HG03460 (cell line): ENCODE results near the gene VPS39.

ENCODE experiments used
- ATAC-seq: cut with Tn5 transposase; IDR thresholded peaks from one replicate; pipeline ENCODE4 v1.9.1; 2021; ENCODE audit not compliant: unreplicated experiment

Gene VPS39

DNA sequence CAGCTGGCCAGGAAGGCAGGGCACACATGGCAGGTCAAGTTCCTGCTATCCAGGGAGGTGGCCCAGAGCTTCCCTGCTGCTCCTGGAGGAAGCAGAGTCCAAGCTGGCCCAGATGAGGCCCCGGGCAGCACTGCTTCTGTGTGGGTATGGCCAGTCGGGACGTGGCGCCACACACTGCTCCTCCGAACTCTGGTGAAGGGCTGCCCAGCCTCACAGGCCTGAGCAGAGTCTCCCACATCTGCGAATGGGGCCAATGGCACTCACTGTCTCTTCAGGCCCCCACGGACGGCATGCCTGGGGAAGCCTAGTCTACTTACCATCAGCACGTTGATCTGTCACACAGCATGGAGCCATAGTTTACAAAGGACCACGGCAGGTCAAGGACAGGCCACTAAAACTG is 49.2 kb downstream of the VPS39 start:
- no peak for ATAC-seq

- no peak for ATAC-seq
Observed at GRCh38 chr15:42157981-42158765, 49.9 kb downstream of the VPS39 start.

DNA sequence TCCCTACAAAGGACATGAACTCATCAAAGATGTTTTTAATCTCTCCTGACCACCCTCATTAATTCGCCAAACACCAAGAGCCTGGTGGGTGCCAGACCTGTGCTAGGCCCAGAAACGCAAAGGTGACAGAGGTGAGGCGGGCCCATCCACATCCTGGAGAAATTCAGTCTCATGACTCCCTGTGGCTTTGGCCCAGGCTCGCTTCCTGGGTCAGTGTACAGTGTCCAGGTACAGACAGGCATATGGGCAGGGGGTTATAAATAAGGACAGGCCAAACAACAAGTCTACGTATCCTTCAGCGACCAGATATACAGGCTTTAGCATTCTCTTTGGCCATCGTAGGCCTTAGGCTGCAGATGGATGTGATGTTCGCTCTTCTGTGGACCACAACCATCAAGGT is 50.7 kb downstream of the VPS39 start:
- no peak for ATAC-seq

GRCh38 chr15:42156243-42156922 is 51.7 kb downstream of the VPS39 start, which contains the start of gene PLA2G4F:
Gene PLA2G4F (minus strand): TSS chr15:42156636. CDS start chr15:42156549, 87 bp downstream.
- no peak for ATAC-seq

DNA sequence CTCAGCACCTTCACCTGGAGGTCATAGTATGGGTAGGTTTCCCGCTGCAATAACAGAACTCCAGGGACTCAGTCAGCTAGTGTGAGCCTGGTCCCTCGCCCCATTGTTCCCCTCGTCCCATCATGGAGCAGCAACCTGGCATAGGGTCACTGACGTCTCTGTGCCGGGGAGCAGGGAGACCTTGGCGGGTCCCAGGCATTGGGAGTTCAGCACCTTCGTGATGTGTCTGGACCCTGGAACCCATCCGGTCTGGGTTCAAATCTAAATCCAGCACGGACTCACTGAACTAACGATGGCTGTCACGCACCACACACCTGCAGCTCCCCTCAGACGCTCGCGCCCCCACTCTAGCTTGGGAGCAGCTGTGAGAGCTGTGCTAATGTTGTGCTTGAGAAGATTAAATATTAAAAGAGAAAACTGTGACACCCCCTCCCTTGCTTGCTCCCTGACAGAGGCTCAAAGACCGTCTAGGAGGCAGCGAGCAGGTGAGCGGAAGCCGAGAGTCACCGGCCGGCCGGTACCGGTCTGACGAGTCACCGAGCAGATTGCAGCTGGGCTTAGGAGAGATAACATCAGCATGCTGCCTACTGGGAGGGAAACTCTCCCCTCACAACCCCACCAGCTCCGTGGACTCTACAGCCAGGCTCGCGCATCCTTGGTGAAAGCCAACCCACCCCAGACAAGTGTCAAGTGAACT is 52.4 kb downstream of the VPS39 start:
- ATAC-seq, result no peak

DNA sequence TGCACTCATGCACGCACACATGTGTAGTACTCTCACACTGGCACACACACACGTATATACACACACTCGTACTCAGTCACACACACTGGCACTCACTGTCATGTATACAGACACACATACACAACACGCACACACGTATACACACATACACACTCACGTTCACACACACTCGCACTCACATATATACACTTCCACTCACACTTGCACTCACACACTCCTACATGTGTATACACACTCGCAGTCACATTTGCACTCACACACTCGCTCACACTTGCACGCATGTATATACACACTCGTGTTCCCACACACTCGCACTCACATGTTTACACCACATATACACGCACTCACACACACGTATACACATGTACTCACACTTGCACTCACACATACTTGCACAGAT is 53.1 kb downstream of the VPS39 start:
- no peak for ATAC-seq

DNA sequence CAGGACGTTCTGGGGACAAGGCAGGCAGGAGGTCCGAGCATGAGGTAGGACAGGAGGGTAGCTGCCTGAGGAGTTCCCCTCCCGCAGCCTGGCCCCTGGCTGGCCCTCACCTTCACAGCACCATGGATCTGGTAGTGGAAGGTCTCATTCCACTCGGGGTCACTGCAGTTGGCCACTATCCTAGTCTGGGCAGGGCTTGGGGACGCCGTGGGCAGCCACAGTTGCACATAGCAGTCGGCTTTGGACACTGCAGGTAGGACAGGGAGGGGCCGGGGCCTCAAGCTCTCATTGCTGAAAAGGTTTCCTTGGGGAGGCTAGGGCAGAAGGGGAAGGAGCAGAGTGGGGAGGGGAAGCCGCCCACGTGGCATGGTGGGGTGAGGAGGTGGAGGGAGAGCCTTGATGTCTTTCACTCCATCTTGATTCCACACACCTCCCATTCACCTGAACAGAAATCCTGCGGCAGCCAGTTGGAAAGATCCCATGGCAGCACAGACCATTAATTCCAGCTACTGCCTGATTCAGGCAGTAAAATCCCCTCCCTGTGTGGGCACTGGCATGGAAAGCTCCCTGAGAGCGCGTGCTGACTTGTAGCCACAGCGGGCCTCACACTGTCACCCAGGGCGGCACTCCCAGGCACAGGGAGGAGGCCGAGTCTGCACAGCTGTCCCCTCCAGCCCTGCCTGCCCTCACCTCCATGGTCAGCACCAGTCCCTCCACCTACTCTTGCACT is 53.7 kb downstream of the VPS39 start:
- no peak for ATAC-seq

- ATAC-seq, result no peak
Observed at GRCh38 chr15:42153874-42154211, 54.3 kb downstream of the VPS39 start.

- ATAC-seq, result no peak
Observed at GRCh38 chr15:42152921-42153698, 55.0 kb downstream of the VPS39 start.

DNA sequence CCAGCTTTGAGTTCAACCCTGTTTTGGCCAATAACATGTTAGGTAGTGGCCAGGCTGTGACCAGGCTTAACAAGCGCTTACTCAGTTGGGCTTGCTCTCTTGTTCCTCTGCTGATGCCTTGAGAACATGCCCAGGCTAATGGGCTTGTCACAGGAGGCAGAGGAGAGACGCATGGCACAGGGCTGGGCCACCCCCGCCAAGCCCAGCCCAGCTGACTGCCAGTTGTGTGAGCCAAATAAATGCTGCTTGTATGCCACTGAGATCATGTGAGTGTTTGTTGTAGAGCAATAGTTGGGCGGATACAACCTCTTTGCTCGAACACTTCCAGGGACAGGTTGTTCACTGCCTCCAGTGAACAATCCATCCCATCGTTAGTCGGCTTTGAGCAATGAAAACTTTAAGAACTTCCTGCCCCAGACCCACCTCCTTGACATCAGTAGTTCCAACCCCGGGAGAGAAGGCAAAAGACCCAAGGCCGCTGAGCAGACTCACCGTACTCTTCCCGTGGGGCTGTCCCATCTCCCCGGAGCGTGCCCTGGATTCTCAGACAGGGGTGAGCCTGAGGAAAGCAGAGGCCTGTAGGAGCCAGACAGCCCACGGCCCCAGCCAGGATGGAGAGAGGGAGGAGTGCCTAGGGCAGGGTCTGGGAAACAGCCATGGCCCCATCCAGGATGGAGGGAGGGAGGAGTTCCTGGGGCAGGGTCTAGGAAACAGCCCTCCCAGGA is 55.7 kb downstream of the VPS39 start:
- ATAC-seq, result no peak

GRCh38 chr15:42151736-42152135 is 56.4 kb downstream of the VPS39 start:
- ATAC-seq, result no peak

GRCh38 chr15:42151141-42151561 is 57.0 kb downstream of the VPS39 start:
- ATAC-seq, result no peak

- ATAC-seq, result no peak
Observed at GRCh38 chr15:42150219-42150970, 57.7 kb downstream of the VPS39 start.

- no peak for ATAC-seq
Observed at GRCh38 chr15:42149493-42150218, 58.4 kb downstream of the VPS39 start.

GRCh38 chr15:42148808-42149492 is 59.2 kb downstream of the VPS39 start:
- ATAC-seq, result no peak

GRCh38 chr15:42147431-42147735 is 60.7 kb downstream of the VPS39 start:
- ATAC-seq, result no peak

- ATAC-seq, result no peak
Observed at GRCh38 chr15:42146551-42147430, 61.3 kb downstream of the VPS39 start.
